ENCODE measurements around the gene CDK14. TPM values are rescaled to one million over a fixed set of nuclear protein-coding genes. Genes with fewer than 3 reads are reported as not detected.

Gene CDK14
- total and polyA plus RNA-seq, 2 of the 8 experiments (the other 6 are each of a cell fraction or from before 2014, with no cell fraction given): 5.5 to 47.3 TPM

GRCh38 chr7:90597563-90598253 lies 1.6 kb downstream of the CDK14 start:
- Histone ChIP-seq H3K23ac (ENCODE audit: insufficient read length) (no peak overlapping the region), H2AK5ac (ENCODE audit: low read depth, low read length) (no peak overlapping the region), H3K79me2 (ENCODE audit: control insufficient read depth in 1 of 2, insufficient read depth in 2 of 2, low read length in 2 of 2) (peaks cover 0 to 54% of the 10 kb centered on the region in 2 experiments; a peak in 2 of 4 replicates), H3K14ac (ENCODE audit: insufficient read length) (no peak overlapping the region), H3K9ac (replicated peaks in 1 of 4; ENCODE audit: extremely low read depth in 1 of 4, low read depth in 3 of 4, low read length in 3 of 4) (peak overlapping the region in 2 of 4 experiments; percentile 49 to 89; a peak in 1 of 7 replicates), H2BK12ac (ENCODE audit: low read depth, low read length) (no peak overlapping the region), H3K56ac (replicated peaks; ENCODE audit: insufficient read length, low read depth, low read length) (no peak overlapping the region), H3K27ac (ENCODE audit: low read depth, low read length) (no peak overlapping the region), H3K4me1 (replicated peaks in 1 of 4; ENCODE audit: control insufficient read depth in 3 of 4, insufficient read depth in 4 of 4, low read length in 3 of 4) (peaks cover 0 to 8% (median 5%) of the 10 kb centered on the region in 4 experiments; a peak in 5 of 7 replicates), H4K20me1 (replicated peaks in 1 of 2; ENCODE audit: control insufficient read depth in 1 of 2, insufficient read depth in 2 of 2, low read length in 2 of 2) (peaks cover 0 to 2% of the 10 kb centered on the region in 2 experiments), H3K4me3 (ENCODE audit: extremely low read depth in 1 of 4, insufficient read depth in 2 of 4, low read depth in 3 of 4, low read length in 4 of 4) (peak overlapping the region; percentile 64 to 97 (median 84); a peak in 7 of 8 replicates), H4K8ac (ENCODE audit: extremely low read depth, insufficient read depth, low read length) (no peak overlapping the region), H3K4ac (replicated peaks; ENCODE audit: insufficient read length, low read depth, low read length) (no peak overlapping the region), H2BK20ac (ENCODE audit: low read length) (no peak overlapping the region), H3K9me3 (ENCODE audit: insufficient read depth in 2 of 2, low read depth in 1 of 2, low read length in 1 of 2) (no peaks in the 10 kb centered on the region), H4K91ac (replicated peaks; ENCODE audit: insufficient read length, low read length) (no peak overlapping the region), H2AFZ (ENCODE audit: low read length) (no peak overlapping the region), H2BK5ac (ENCODE audit: low read depth, low read length) (no peak overlapping the region), H3K27me3 (replicated peaks in 1 of 4; ENCODE audit: control insufficient read depth in 3 of 4, extremely low read depth in 1 of 4, insufficient read depth in 3 of 4, low read length in 3 of 4) (peaks cover 0 to 10% (median 2%) of the 10 kb centered on the region in 4 experiments; a peak in 4 of 7 replicates), H3K4me2 (ENCODE audit: insufficient read depth in 1 of 2, low read depth in 2 of 2, low read length in 2 of 2) (peak overlapping the region; percentile 84 to 93), H2BK15ac (ENCODE audit: low read length) (no peak overlapping the region), H3K79me1 (ENCODE audit: low read depth, low read length) (no peaks in the 10 kb centered on the region), H3K36me3 (ENCODE audit: control insufficient read depth in 2 of 4, insufficient read depth in 4 of 4, low read length in 3 of 4) (no peaks in the 10 kb centered on the region), H3K23me2 (ENCODE audit: low read depth, low read length) (peaks cover 12% of the 10 kb centered on the region), H3K18ac (ENCODE audit: extremely low read depth, low read length) (no peak overlapping the region), H2BK120ac (replicated peaks; ENCODE audit: low read depth, low read length) (no peak overlapping the region), H4K5ac (ENCODE audit: insufficient read length, low read depth, low read length) (no peak overlapping the region)
- 55% methylated on average over 10 of the region's 10 CpGs; no CpG with 5 or more reads in 1 of the 2 experiments for WGBS, 2 experiments (ENCODE audit: extremely low coverage in 1 of 2, insufficient coverage in 1 of 2, insufficient read length in 1 of 2, insufficient replicate concordance in 2 of 2, low coverage in 1 of 2, low lambda C conversion rate in 2 of 2, missing lambda C conversion rate in 1 of 2)
- TF ChIP-seq SP1 (IDR thresholded peaks at IDR 0.05; ENCODE audit: low read depth, low read length): no peak
- ChIA-PET CTCF (ENCODE audit: partially characterized antibody) (interaction anchor here (0.6 to 3.4 kb wide), 7 partner anchors 12 to 432 kb away, joined by 3 to 16 read pairs (median 3); no protein-coding TSS in a partner anchor), POLR2A (ENCODE audit: partially characterized antibody) (interaction anchor here (0.7 kb wide), 1 partner anchor 28 kb away, joined by 3 read pairs; no protein-coding TSS in a partner anchor)
- FAIRE-seq (no peak), DNase-seq (ENCODE audit: low read depth in 1 of 2, low spot score in 2 of 2) (no peak)
